ENCODE results near the gene TTC36. TPM values are rescaled to one million over a fixed set of nuclear protein-coding genes. Genes with fewer than 3 reads are reported as not detected.

The TTC36 gene
- total and polyA plus RNA-seq, 8 donors, result 0.58 to 56.8 (median 2.0) TPM; not detected in 5

GRCh38 chr11:118488480-118489109 is 38.7 kb upstream of the TTC36 start:
- no peaks in the 10 kb centered on the region for H3K27me3 ChIP-seq
- WGBS, 5 donors, result 12 to 25% (median 22%) methylated on average over 7 of the region's 7 CpGs
- no peak overlapping the region for H3K27ac ChIP-seq
- peaks cover 62 to 97% (median 96%) of the 10 kb centered on the region in 4 donors for H3K36me3 ChIP-seq
- no peaks in the 10 kb centered on the region for H3K9me3 ChIP-seq
- no peak overlapping the region for H3K4me3 ChIP-seq
- DNase-seq, result peak; percentile 58 to 94
- H3K4me1 ChIP-seq, result no peaks in the 10 kb centered on the region
- intact Hi-C loops (cut with DNase I; ENCODE audit: low total_unique reads), result loop anchor here (10.0 kb wide), 1 partner anchor 84 kb away; the partner anchor contains the start of gene ATP5MG
- no peak for TF ChIP-seq POLR2A (IDR thresholded peaks at IDR 0.05)
- no peak for TF ChIP-seq EP300 (IDR thresholded peaks at IDR 0.05)
- TF ChIP-seq POLR2AphosphoS5 (IDR thresholded peaks at IDR 0.05), result peak in 1 of 3 donors; percentile 52
- peak in 5 of 7 experiments; percentile 66 to 82 (median 73) for TF ChIP-seq CTCF (IDR thresholded peaks at IDR 0.05)

GRCh38 chr11:118491041-118491440 is 36.2 kb upstream of the TTC36 start:
- no peak overlapping the region for H3K4me3 ChIP-seq
- no peaks in the 10 kb centered on the region for H3K9me3 ChIP-seq
- no peaks in the 10 kb centered on the region for H3K27me3 ChIP-seq
- no peak overlapping the region for H3K27ac ChIP-seq
- TF ChIP-seq POLR2A (IDR thresholded peaks at IDR 0.05), result no peak
- TF ChIP-seq POLR2AphosphoS5 (IDR thresholded peaks at IDR 0.05), result no peak
- TF ChIP-seq EP300 (IDR thresholded peaks at IDR 0.05), result no peak
- TF ChIP-seq CTCF (IDR thresholded peaks at IDR 0.05), result no peak
- intact Hi-C loops (cut with DNase I; ENCODE audit: low total_unique reads), result no loop called here
- no peak for DNase-seq
- 85 to 92% (median 86%) methylated on average over 4 of the region's 4 CpGs for WGBS, 5 donors
- H3K4me1 ChIP-seq, result no peaks in the 10 kb centered on the region
- peaks cover 63 to 97% (median 96%) of the 10 kb centered on the region in 4 donors for H3K36me3 ChIP-seq

GRCh38 chr11:118497831-118498230 is 29.4 kb upstream of the TTC36 start:
- WGBS, 5 donors, result 84 to 91% (median 86%) methylated on average over 4 of the region's 4 CpGs
- Histone ChIP-seq H3K27ac (no peak overlapping the region), H3K9me3 (no peaks in the 10 kb centered on the region), H3K4me3 (no peak overlapping the region), H3K4me1 (no peaks in the 10 kb centered on the region), H3K27me3 (no peaks in the 10 kb centered on the region), H3K36me3 (peaks cover 88 to 100% (median 100%) of the 10 kb centered on the region in 4 donors)
- intact Hi-C loops (cut with DNase I; ENCODE audit: low total_unique reads), result no loop called here
- no peak for DNase-seq
- TF ChIP-seq POLR2A (IDR thresholded peaks at IDR 0.05), result no peak
- no peak for TF ChIP-seq POLR2AphosphoS5 (IDR thresholded peaks at IDR 0.05)

- Histone ChIP-seq H3K4me3 (no peak overlapping the region), H3K27ac (no peak overlapping the region), H3K4me1 (no peaks in the 10 kb centered on the region), H3K9me3 (no peaks in the 10 kb centered on the region), H3K36me3 (peaks cover 86 to 100% (median 100%) of the 10 kb centered on the region in 4 donors), H3K27me3 (no peaks in the 10 kb centered on the region)
- no peak for DNase-seq
- 27 to 44% (median 35%) methylated on average over 3 of the region's 3 CpGs for WGBS, 5 donors
- intact Hi-C loops (cut with DNase I; ENCODE audit: low total_unique reads), result no loop called here
- TF ChIP-seq EP300 (IDR thresholded peaks at IDR 0.05) (no peak), CTCF (IDR thresholded peaks at IDR 0.05) (no peak), POLR2A (IDR thresholded peaks at IDR 0.05) (no peak), POLR2AphosphoS5 (IDR thresholded peaks at IDR 0.05) (no peak)
These were observed 24.1 kb upstream of the TTC36 start for GRCh38 chr11:118503216-118503615.

- Histone ChIP-seq H3K27me3 (no peaks in the 10 kb centered on the region), H3K9me3 (no peaks in the 10 kb centered on the region), H3K27ac (no peak overlapping the region), H3K36me3 (peaks cover 68 to 100% (median 100%) of the 10 kb centered on the region in 4 donors), H3K4me3 (no peak overlapping the region), H3K4me1 (no peaks in the 10 kb centered on the region)
- TF ChIP-seq CTCF (IDR thresholded peaks at IDR 0.05) (no peak), EP300 (IDR thresholded peaks at IDR 0.05) (no peak), POLR2AphosphoS5 (IDR thresholded peaks at IDR 0.05) (no peak), POLR2A (IDR thresholded peaks at IDR 0.05) (no peak)
- intact Hi-C loops (cut with DNase I; ENCODE audit: low total_unique reads), result no loop called here
- DNase-seq, result no peak
- WGBS, 5 donors, result 85 to 92% (median 88%) methylated on average over 5 of the region's 5 CpGs
These were observed 15.7 kb upstream of the TTC36 start for GRCh38 chr11:118511601-118512000.

All from stomach (tissue), 9 donors.